ENCODE measurements around the gene DNER. TPM values are rescaled to one million over a fixed set of nuclear protein-coding genes. Genes with fewer than 3 reads are reported as not detected.

Gene DNER
- total and polyA plus RNA-seq, 2 donors (not counting 1 experiment from before 2014, with no cell fraction given), result not detected

GRCh38 chr2:229463841-229464346 is 250.5 kb downstream of the DNER start:
- Histone ChIP-seq H3K27me3 (replicated peaks in 1 of 4; ENCODE audit: control extremely low read depth in 1 of 4, control insufficient read depth in 3 of 4, insufficient read depth in 4 of 4, low read length in 3 of 4) (no peaks in the 10 kb centered on the region), H3K27ac (ENCODE audit: low read length in 2 of 2) (no peak overlapping the region), H3K4me1 (ENCODE audit: control insufficient read depth in 2 of 2, insufficient read depth in 2 of 2, low read length in 2 of 2) (no peaks in the 10 kb centered on the region), H3K9ac (ENCODE audit: low read length) (no peak overlapping the region), H3K4me2 (replicated peaks; ENCODE audit: low read depth, low read length, poor library complexity, severe bottlenecking) (no peak overlapping the region), H3K79me2 (ENCODE audit: control insufficient read depth, insufficient read depth, low read length) (no peaks in the 10 kb centered on the region), H3K4me3 (ENCODE audit: control extremely low read depth in 1 of 5, extremely low read depth in 1 of 5, insufficient read depth in 1 of 5, low read depth in 2 of 5, low read length in 4 of 5) (no peak overlapping the region), H3K9me3 (ENCODE audit: control extremely low read depth in 1 of 3, control insufficient read depth in 2 of 3, insufficient read depth in 1 of 3, low read length in 2 of 3) (no peaks in the 10 kb centered on the region), H2AFZ (ENCODE audit: insufficient read depth, low read depth, low read length, poor library complexity, severe bottlenecking) (no peak overlapping the region), H4K20me1 (ENCODE audit: control insufficient read depth, insufficient read depth, low read length, poor library complexity, severe bottlenecking) (no peaks in the 10 kb centered on the region), H3K36me3 (replicated peaks in 1 of 2; ENCODE audit: control extremely low read depth in 1 of 2, control insufficient read depth in 1 of 2, extremely low read depth in 1 of 2, insufficient read depth in 2 of 2, low read length in 1 of 2) (no peaks in the 10 kb centered on the region)
- ATAC-seq (ENCODE audit: low read depth), result no peak
- Mint-ChIP-seq H3K27me3 (no peaks in the 10 kb centered on the region), H3K27ac (no peak overlapping the region), H3K9me3 (ENCODE audit: insufficient read depth) (peaks cover 2% of the 10 kb centered on the region), H3K4me3 (no peak overlapping the region), H3K4me1 (no peaks in the 10 kb centered on the region)
- DNase-seq, result no peak
- 54% methylated on average over 2 of the region's 2 CpGs for WGBS (ENCODE audit: insufficient coverage)
- intact Hi-C loops (cut with micrococcal nuclease), result no loop called here
- ChIA-PET POLR2A (no interaction called here), CTCF (interaction anchor here (0.6 kb wide), 1 partner anchor 53 kb away, joined by 3 read pairs; no protein-coding TSS in a partner anchor)
- TF ChIP-seq, protein P1, sequence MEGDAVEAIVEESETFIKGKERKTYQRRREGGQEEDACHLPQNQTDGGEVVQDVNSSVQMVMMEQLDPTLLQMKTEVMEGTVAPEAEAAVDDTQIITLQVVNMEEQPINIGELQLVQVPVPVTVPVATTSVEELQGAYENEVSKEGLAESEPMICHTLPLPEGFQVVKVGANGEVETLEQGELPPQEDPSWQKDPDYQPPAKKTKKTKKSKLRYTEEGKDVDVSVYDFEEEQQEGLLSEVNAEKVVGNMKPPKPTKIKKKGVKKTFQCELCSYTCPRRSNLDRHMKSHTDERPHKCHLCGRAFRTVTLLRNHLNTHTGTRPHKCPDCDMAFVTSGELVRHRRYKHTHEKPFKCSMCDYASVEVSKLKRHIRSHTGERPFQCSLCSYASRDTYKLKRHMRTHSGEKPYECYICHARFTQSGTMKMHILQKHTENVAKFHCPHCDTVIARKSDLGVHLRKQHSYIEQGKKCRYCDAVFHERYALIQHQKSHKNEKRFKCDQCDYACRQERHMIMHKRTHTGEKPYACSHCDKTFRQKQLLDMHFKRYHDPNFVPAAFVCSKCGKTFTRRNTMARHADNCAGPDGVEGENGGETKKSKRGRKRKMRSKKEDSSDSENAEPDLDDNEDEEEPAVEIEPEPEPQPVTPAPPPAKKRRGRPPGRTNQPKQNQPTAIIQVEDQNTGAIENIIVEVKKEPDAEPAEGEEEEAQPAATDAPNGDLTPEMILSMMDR (IDR thresholded peaks at IDR 0.05), result no peak
- no peak for TF ChIP-seq EZH2 (IDR thresholded peaks at IDR 0.05; ENCODE audit: borderline replicate concordance, insufficient read depth, low read depth, low read length, poor library complexity, severe bottlenecking)

- TF ChIP-seq, protein P1 (IDR thresholded peaks at IDR 0.05), result no peak
- TF ChIP-seq EZH2 (IDR thresholded peaks at IDR 0.05; ENCODE audit: borderline replicate concordance, insufficient read depth, low read depth, low read length, poor library complexity, severe bottlenecking), result no peak
- Histone ChIP-seq H3K79me2 (ENCODE audit: control insufficient read depth, insufficient read depth, low read length) (no peaks in the 10 kb centered on the region), H2AFZ (ENCODE audit: insufficient read depth, low read depth, low read length, poor library complexity, severe bottlenecking) (no peak overlapping the region), H3K4me1 (ENCODE audit: control insufficient read depth in 2 of 2, insufficient read depth in 2 of 2, low read length in 2 of 2) (no peaks in the 10 kb centered on the region), H3K36me3 (replicated peaks in 1 of 2; ENCODE audit: control extremely low read depth in 1 of 2, control insufficient read depth in 1 of 2, extremely low read depth in 1 of 2, insufficient read depth in 2 of 2, low read length in 1 of 2) (no peaks in the 10 kb centered on the region), H3K4me2 (replicated peaks; ENCODE audit: low read depth, low read length, poor library complexity, severe bottlenecking) (no peak overlapping the region), H3K27me3 (replicated peaks in 1 of 4; ENCODE audit: control extremely low read depth in 1 of 4, control insufficient read depth in 3 of 4, insufficient read depth in 4 of 4, low read length in 3 of 4) (no peaks in the 10 kb centered on the region), H3K9ac (ENCODE audit: low read length) (no peak overlapping the region), H4K20me1 (ENCODE audit: control insufficient read depth, insufficient read depth, low read length, poor library complexity, severe bottlenecking) (no peaks in the 10 kb centered on the region), H3K4me3 (ENCODE audit: control extremely low read depth in 1 of 5, extremely low read depth in 1 of 5, insufficient read depth in 1 of 5, low read depth in 2 of 5, low read length in 4 of 5) (no peak overlapping the region), H3K27ac (ENCODE audit: low read length in 2 of 2) (no peak overlapping the region), H3K9me3 (ENCODE audit: control extremely low read depth in 1 of 3, control insufficient read depth in 2 of 3, insufficient read depth in 1 of 3, low read length in 2 of 3) (no peaks in the 10 kb centered on the region)
- ChIA-PET CTCF (no interaction called here), POLR2A (no interaction called here)
- DNase-seq, result no peak
- no peak overlapping the region for H3K27ac Mint-ChIP-seq
- H3K4me1 Mint-ChIP-seq, result no peaks in the 10 kb centered on the region
- H3K9me3 Mint-ChIP-seq (ENCODE audit: insufficient read depth), result peaks cover 2% of the 10 kb centered on the region
- intact Hi-C loops (cut with micrococcal nuclease), result no loop called here
- no peak for ATAC-seq (ENCODE audit: low read depth)
- no peak overlapping the region for H3K4me3 Mint-ChIP-seq
- H3K27me3 Mint-ChIP-seq, result no peaks in the 10 kb centered on the region
Observed at GRCh38 chr2:229462112-229462511, 252.2 kb downstream of the DNER start.
